ENCODE results near the gene PRAMEF1.

DNA sequence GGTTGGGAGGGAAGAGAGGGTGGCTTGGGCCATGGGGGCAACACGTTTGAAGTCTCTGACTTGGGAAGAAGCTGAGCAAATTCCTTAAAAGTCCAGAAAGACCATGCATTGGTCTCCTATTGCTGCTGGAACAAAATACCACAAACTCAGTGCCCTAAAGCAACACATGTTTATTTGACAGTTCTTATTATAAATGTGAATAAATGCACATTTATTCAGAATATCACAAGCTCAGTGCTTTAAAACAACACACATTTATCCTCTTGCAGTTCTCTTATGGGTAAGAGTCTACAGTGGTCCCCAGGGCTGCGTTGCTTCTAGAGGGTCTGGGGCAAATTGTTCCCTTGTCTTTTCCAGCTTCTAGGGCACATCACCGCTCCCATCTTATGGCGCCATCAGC lies 27.7 kb upstream of the PRAMEF1 start:
- no peak for TF ChIP-seq CTCF (conservative IDR thresholded peaks at IDR 0.05; ENCODE audit: low read length)
- TF ChIP-seq EZH2phosphoT487 (IDR thresholded peaks at IDR 0.05; ENCODE audit: borderline replicate concordance): no peak

All from Loucy (cell line).